Measurements from ENCODE around the gene NUAK2.
"Not testable (repeated sequence)": the region's sequence is repeated elsewhere in the genome, so short reads cannot be mapped to it uniquely, and the experiment has no call there.

NUAK2 gene

DNA sequence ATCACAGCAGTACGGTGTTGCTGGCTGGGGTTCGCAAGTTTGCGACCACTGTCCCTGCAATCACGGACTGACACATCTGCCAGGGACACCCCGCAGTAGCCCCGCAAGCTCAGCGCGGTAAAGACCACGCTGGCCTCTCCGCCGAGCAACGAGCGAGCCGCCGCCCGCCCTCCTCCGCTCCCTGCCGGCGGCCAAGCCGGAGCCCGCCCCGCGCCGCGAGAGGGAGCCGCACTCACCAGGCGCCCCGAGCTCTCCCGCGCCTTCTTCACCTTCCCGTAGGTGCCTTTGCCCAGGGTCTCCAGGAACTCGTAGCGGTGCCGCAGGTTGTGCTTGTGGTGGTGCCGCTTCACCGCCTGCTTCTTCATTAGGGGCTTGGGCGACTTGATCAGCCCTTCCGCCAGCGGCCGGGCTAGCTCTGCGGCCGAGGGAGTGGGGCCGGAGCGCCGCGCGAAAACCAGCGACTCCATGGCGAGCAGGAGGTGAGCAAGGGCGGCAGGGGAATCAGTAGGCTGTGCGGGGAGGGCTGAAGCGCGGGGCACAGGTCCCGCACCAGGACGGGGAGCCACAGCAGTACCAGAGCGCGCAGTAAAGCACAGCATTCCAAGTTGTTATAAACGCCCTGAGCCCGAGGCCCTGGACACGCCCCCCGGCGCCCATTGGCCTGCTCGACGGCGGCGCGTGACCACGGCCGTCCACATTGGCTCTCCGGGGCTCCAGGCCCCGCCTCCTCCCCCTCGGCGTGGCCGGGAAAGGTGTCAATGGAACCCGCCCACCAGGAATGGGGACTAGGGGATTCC lies at the start of gene NUAK2:
TSS of gene NUAK2 (minus strand) at position 584 of the 797 bp plus-strand sequence. CDS start at position 467, 117 bp downstream.
- peak; percentile 86 for DNase-seq

DNA sequence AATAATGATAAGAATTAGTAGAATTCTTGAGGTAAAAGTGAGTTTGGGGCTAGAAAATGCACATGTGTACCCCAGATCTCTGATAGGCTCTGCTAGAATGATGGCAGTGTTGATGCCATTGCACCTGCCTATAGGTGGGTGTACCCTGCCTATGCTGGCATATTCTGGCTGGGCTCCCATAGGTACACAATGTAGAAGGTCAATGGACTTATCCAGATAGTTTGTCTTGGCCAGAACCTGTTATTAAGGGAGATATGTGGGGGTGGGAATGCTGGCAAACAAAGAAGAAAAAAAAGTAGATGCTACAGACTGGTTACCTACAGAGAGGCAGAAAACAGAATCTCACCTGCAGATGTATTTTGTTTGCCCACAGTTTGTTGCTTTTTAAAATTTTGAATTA lies 49.2 kb upstream of the NUAK2 start:
- no peak for DNase-seq

DNA sequence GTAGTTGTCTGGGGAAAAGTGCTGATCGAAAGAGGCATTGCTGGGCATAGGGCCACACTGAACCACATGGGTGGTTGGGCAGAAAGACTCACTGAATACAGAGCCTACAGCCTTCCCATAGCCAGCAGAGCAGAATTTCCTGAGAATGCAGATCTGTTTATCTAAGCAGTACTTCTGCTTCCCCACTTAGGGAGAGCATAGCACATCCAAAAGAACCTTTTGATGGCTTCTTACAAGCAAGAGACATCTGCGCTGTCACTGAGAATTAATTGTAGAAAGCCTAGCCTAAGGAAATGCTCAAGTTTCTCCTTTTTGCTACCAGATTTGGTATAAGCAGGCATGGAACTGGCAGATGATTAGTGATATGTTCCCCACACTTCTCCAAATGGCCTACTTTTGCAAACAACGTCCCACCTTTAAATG lies 48.2 kb upstream of the NUAK2 start:
- no peak for DNase-seq

DNA sequence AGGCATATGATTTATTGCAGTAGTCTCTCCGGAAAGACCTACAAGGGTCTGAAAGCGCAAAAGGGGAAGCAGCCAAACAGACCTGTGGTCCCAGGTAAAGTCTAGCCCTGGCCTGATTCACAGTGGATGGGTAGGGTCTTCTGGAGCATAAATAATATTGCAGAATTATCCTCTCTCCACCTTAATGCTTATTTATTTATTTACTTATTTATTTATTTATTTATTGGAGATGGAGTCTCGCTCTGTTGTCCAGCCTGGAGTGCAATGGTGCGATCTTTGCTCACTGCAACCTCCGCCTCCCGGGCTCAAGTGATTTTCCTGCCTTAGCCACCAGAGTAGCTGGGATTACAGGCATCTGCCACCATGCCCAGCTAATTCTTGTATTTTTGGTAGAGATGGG lies 46.9 kb upstream of the NUAK2 start:
- DNase-seq, result no peak

DNA sequence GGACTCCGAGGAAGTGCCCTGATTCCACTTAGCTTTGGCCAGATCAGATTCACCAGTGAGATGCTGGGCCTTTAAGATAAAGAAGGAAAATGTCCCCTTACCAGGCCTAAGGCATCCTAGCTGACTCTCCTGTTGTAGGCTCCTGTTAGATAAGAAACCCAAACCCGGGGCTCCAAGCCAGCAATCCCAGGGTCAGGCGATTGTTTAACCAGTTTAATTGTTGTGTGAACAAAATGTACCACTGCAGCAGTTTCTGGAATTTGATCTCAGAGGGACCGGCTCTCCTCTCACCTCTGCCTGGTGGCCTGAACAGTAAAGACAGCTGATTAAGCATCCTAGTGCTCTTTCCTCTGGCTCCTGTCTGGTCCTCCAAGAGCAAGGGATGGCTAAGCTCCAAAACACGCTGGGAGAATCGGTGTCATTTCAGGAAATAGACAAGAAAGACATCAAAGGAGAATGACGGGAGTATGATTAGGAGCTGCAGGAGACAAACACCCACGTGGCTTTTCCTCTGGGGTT lies 44.5 kb upstream of the NUAK2 start:
- no peak for DNase-seq

DNA sequence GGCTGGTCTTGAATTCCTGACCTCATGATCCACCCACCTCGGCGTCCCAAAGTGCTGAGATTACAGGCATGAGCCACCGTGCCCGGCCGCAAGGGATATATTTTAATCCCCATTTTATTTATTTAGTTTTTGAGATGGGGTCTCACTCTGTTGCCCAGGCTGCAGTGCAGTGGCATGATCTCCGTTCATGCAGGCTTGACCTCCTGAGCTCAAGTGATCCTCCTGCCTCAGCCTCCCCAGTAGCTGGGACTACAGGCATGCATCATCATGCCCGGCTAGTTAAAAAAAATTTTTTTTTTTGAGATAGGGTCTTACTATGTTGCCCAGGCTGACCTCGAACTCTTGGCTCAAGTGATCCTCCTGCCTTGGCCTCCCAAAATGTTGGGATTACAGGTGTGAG lies 43.5 kb upstream of the NUAK2 start:
- DNase-seq, result not testable (repeated sequence)

DNA sequence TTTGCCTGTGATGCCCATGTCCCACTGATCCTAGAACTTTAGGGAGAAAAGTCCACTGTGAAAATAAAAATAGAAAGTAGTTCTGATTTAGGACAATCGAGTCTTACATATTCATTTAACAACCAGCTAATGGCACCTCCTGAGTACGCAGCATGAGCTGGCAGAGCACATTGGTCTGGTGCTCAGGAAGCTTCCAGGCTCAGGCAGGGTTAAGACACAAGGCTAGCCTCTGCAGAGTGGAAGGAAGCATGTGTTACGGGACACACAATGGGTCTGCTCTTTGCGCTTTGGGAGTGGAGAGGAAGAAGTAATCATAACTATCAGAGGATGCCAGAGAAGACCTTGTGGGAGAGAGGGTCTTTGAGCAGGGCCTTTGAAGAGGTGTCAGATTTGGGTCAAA lies 39.3 kb upstream of the NUAK2 start:
- DNase-seq, result no peak

DNA sequence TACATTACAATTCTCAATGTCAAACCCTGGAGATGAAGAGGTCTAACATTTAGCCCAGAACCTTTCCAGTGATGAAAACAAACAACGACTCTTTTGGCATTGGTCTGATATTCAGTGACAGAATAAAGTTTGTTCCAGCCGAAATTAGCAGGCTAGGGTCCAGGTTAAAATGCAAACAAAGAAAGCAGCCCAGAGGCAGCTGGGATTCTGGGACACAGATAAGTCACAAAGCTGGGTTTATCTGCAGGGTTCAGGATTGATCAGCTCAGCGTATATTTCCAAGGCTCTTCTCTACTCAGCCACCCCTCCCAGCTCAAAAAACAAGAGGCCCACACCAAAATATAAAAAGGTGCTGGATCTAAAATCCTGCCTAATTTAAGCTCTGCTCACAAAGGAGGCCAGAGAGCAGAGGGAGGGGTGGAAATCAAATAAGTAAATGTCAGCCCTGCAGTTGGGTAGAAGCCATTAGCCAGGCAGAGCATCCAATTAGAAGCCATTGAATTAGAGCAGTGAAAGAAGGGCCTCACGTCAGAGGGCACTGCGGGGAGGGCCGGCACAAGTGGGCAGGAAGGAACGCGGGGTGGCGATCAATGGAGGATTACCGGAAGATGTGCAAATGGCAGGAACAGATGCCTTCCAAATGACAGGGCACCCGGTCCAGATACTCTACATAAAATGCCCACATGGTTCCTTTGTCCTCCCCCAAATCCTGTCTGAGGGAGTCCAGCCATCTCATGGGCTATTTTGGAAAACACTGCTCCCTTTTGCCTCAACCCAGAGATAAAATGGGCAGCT lies 38.4 kb upstream of the NUAK2 start:
- DNase-seq, result no peak

DNA sequence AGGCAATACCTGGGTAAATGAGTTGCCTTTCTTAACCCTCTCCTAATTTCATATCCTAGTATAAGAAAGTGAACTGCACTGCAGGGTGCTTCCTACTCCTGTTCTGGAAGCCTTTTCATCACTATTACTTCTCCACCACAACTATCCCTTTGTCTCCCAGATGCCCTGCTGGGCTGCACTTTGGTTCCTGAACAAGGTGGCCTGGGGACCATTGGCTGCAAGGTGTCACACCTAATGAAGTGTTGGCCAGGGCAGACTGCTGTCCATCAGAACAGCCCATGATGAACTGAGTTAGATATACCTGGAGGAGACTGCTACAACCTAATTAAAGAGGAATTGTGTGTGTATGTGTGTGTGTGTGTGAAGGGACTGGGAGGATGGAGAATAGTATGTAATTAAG lies 37.0 kb upstream of the NUAK2 start:
- no peak for DNase-seq

DNA sequence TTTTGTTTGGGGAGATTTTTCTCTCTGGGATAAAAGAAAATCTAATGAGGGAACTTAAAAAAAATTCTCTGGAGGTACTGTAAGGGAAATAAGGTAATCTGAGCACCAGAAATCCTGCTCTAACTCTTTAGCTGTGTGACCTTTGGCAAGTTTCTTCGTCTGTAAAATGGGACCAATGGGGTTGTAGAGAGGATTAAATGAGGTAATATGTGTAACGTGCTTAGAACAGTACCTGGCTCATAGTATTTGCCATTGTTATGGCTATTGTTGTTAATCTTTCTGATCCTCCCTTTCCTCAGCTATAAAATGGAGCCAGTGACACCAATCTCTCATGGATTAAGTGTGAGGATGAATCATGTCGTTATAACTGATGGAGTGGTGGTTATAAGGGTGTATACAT lies 36.0 kb upstream of the NUAK2 start:
- DNase-seq, result no peak

DNA sequence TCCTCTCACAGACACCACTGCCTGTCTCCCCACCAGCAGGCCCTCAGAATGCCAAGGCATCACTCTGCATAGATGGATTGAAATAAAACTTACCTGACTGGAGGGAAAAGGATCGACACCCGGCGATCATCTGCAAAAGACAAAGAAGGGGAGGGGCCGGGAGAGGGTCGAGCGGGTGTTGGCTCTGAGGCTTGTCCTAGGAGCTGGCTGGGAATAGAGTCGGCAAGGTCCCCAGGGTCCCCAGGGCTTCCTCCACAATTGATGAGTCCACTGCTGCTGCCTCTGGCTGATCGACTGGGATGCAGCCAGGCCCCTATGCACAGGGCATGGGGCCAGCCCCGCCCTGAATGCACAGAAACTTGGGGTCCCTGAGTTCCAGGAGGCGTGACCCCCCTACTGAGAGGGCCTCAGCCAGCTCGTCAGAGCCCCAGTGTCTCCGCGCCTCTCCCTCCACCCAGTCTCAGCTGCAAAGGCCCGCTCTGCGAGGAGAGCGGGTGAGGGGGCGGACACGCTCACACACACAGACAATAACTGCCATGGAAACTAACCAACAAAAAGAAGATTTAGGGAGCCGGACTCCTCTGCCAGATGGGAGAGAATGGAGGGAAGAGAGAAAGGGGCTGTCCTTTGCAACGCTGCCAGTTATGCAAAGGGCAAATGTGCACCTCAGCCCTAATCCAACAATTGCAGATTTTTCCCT lies 35.0 kb upstream of the NUAK2 start, which contains the start of gene KLHDC8A:
TSS of gene KLHDC8A (minus strand) at position 483 of the 700 bp plus-strand sequence. CDS start 13,318 bp downstream, outside the sequence.
- DNase-seq, result peak; percentile 30

DNA sequence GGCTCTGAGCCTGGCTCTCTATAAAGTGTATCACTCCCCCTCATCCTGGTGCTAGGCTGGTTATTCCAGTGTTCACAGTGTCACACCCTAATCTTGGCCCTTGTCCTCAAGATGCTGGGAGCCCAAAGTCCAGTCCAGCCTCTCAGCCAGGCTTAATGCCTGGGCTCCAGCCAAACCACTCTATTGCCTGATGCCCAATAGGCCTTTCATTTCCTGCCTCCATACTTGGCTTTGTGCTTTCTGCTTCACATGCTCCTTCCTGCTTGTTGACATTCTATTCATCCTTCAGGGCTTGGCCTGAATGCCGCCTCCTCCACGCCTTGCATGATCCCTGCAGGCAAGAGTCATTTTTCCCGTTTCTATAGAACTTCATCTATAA lies 33.5 kb upstream of the NUAK2 start:
- DNase-seq, result no peak

DNA sequence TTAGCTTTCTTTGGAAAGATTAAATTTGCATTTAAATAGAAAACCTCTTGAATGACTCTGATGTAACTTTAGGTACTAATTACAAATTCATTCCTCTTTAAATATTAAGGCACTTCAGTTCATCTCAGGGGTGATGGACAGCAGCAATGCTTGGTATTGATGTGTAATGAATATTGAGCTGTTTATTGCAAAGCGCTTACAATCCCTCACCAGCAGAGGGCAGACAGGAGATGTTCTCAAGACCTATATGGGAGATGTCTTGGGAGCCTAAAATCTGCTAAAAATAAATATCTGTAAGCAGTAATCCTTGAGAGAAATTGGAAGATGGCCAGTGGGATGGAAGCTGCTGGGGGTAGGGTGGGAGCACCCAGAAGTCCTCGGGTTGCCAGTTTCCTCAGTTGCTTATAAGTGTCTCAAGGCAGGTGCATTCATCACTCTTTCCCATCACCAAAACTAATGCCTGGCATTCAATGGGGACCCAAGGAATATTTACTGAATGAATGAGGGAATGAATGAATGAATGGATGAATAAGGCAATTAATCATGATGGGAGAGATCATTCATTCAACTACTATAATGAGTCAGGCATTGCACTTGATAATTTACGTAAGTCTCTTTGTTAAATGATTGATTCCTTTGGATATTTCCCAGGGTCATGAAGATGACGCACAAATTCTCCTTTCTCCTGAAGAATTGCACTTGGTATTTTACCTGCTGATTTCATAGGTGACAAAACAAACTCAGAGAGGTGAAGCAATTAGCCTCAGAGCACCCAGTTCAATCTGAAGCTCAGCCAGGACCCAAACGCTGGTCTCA lies 32.9 kb upstream of the NUAK2 start:
- peak; percentile 54 for DNase-seq

DNA sequence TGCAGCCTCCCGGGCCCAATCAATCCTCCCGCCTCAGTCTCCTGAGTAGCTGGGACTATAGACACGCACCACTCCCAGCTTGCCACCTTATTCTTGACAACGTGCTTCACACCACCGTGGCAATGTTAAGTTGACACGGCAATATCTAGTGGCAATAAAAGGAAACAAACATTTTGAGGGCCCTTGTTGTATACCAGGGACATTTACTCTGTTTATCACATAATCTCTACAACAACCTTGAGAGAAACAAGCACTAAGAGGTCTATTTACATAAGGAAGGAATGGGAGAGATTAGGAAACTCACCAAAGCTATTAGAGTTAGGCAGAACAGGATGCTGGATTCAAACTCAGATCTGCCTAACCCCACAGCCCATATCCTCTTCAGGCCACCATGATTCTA lies 32.1 kb upstream of the NUAK2 start:
- no peak for DNase-seq

DNA sequence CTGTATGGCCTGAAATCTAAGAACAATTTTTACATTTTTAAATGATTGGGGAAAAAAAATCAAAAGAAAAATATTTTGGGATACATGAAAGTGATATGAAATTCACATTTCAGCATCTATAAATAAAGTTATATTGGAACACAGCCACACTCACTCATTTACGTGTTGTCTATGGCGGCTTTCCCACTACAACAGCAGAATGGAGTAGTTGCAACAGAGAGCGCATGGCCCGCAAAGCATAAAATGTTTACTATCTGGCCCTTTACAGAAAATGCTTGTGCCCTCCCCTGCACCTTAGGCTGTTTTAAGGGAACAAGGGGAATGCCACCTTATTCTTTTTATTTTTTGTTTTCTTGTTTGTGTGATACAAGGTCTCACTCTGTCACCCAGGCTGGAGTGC lies 31.6 kb upstream of the NUAK2 start:
- no peak for DNase-seq

DNA sequence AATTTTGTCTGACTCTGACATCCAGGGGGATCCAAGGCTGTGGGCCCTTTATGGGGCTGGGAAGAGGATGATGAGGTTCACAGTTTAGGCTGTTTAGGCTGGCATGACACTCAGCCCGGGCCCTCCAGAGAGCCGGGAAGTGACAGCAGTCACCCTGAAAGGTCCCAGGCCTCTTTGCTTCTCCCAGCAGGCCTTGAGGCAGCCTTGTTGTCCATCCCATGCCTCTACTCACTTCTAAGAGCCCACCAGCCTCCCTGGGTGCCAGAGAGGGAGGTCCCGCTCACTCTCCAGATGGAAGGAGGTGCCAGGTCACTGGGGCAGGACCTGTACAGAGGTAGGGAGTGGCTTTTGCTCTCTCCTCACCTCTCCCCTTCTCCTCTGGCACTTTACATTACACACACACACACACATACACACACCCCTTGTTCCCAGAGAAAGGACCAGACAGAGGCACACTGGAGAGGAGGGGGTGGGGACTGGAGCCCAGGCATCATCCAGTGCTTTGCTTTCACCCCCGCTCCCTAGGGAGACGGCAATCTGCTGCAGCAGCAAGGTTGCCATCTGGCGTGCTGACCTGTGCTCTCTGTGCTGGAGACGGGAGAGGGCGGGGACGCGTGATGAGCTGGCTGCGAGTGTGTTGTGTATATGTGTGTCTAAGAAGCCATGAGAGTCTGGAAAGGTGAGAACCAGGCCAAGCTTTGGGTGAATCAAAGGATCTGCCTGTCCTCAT lies 30.6 kb upstream of the NUAK2 start:
- peak; percentile 91 for DNase-seq

DNA sequence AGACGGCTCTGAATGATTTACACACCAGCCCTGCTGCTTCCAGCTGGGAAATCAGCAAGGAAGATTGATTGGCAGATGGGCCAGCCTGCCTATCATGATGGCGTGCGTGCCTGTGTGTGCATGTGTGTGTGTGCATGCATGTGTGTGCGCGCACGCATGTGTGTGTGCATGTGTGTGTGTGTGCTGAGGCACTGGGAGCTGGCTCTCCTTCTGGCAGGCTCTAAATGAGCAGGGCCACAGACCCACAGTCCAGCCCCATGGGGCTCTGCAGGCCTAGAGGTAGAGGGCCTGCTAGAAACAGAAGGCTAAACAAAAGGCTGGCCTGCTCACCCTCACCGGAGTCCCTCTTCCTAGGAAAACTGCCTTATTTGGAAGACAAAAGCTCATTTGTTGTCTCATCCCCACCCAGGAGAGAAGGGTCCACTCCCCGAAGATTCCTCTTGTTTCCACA lies 29.2 kb upstream of the NUAK2 start:
- DNase-seq, result no peak

DNA sequence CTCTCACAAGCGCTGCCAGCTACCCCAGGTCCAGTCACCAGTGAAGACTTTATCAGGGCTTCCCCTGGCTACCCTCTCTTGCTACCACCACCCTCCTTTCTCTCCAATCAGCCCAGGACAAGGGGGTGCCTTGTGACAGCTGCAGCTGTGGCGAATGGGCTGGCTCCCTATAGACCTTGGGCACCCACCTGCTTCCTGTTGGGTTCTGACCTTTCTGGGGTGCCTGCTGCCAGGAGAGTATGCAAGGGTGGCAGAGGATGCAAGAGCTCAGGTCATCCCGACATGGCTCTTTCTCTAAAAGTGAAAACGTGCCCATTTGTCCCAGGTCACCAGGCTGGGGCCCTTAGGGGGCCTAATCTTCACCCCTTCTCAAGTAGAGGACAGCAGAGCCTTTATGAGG lies 28.6 kb upstream of the NUAK2 start:
- no peak for DNase-seq

DNA sequence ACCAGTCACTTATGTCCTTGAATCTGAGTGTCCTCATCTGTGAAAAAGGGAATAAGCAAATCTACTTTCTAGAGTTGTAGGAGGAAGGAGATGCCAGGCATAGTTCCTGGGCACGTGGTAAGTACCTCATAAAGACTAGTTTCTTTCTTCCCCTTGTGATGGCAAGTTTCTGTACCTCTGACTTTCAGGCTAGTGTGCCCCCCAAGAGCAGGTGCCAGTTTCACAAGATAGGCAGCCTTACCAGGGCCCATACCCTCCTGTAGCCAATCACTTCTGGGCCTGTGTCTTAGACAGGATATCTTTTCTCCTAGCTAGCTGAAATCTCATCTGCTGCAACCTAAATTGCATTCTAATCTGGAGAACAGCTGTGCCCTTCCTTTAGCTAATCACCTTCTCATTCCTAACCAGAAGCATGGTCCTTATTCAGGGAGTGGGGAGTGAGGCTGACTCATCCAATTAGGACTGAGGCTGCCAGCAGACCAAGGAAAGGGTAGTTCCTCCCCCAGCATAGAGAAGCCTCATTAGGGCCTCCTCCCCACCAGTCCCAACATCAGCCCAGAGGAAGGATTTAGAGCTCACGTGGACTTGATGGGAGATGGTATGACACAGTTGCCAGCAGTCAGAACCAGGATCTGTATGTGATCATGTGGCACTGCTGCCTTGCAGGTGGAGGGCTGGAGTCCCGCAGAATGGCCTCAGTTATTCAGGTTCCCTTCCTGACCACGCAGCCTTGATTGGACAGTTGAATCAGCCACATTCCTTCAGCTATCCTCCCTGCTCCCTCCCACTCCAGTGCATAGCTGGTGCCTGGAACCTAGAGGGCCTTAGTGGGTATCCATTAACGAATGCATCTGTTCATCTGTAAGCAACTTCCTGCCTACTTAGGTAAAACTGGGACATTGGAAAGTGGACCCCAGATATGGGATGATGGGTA lies 27.3 kb upstream of the NUAK2 start:
- no peak for DNase-seq

DNA sequence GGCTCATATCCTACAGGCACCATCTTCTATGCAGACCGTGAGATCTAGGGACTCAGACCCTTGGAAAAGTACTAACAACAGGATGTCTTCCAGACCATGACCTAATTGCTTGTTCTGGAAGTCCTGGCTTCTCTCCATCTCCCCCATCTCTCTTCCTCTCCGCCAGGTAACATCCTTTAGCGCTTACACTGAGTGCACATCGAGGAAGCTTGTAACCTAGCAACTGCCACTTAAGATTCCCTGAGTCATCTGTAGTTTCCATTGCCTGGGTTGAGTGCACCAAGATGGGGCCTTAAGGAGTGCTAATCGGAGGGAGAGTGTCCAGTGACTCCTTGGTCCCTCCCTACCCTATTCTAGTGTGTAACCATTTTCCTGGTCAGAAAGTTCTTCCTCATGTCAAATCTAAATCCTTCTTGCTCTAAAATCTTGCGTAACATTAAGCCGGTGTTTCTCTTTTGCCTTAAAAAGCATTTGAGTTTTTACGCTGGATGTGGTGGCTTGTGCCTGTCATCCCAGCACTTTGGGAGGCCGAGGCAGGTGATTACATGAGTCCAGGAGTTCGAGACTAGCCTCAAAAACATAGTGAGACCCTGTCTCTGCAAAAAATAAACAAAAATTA lies 25.5 kb upstream of the NUAK2 start:
- DNase-seq, result peak; percentile 99

Measured in DMS79 treated with DMSO at 0.1 percent for 48 hours (cell line).